Lower lobe of right lung (tissue), 2 donors: ENCODE measurements around the gene PLEKHA5. TPM values are rescaled to one million over a fixed set of nuclear protein-coding genes. Genes with fewer than 3 reads are reported as not detected.

ENCODE experiments used
- ATAC-seq, 2 donors: fragments of 200-7000 bp; cut with Tn5 transposase; one replicate each; pipeline ENCODE4 v1.9.1; 2020 to 2022; ENCODE audit warnings: mild to moderate bottlenecking in 2 of 2, moderate library complexity in 2 of 2
- DNase-seq: peaks from one replicate; pipeline ENCODE4 v3.0.0-alpha.2; 2020
- H3K27ac ChIP-seq: fragments of 200-600 bp; one replicate; pipeline ENCODE4 v1.8.0; 2022
- H3K27me3 ChIP-seq: fragments of 200-600 bp; one replicate; pipeline ENCODE4 v1.8.0; 2022; ENCODE audit warnings: low read depth
- H3K36me3 ChIP-seq: fragments of 200-600 bp; one replicate; pipeline ENCODE4 v1.8.0; 2022; ENCODE audit warnings: mild to moderate bottlenecking
- H3K4me1 ChIP-seq: fragments of 200-600 bp; one replicate; pipeline ENCODE4 v1.8.0; 2022
- H3K4me3 ChIP-seq: fragments of 200-600 bp; one replicate; pipeline ENCODE4 v1.8.0; 2022; ENCODE audit warnings: mild to moderate bottlenecking
- H3K9me3 ChIP-seq: fragments of 200-600 bp; one replicate; pipeline ENCODE4 v1.8.0; 2022
- CTCF ChIP-seq: fragments of 200-600 bp; IDR thresholded peaks from one replicate; pipeline ENCODE4 v1.8.0; 2022; ENCODE audit warnings: antibody characterized with exemption, mild to moderate bottlenecking
- intact Hi-C: fragments of 100-400 bp; cut with DNase I; formaldehyde crosslinking; loops from one replicate; pipeline ENCODE4 v1.11.0; 2022
- total RNA-seq: library from RNA; stranded (reverse); fragmentation: NEBNext Ultra II Directional; extraction: Animal tissue kit (Norgen Biotek cat#: 25700); gene quantifications from one replicate; pipeline ENCODE4 v1.2.1, GENCODE V29; 2021
- donor health status: DM: no; HTN: yes; CAD: no; lungs with severe emphysema.

The PLEKHA5 gene
- total RNA-seq, 1 donor from 2014 or later: 29.2 TPM

GRCh38 chr12:19209661-19210060 is 80.1 kb downstream of the PLEKHA5 start:
- DNase-seq (no peak), ATAC-seq (no peak)
- no peak overlapping the region for H3K27ac ChIP-seq
- H3K9me3 ChIP-seq: no peaks in the 10 kb centered on the region
- no peaks in the 10 kb centered on the region for H3K4me1 ChIP-seq
- H3K27me3 ChIP-seq: no peaks in the 10 kb centered on the region
- no peak for TF ChIP-seq CTCF
- H3K4me3 ChIP-seq: no peak overlapping the region
- H3K36me3 ChIP-seq: no peaks in the 10 kb centered on the region
- intact Hi-C loops: no loop called here

GRCh38 chr12:19211802-19212201 is 82.3 kb downstream of the PLEKHA5 start:
- no peak for DNase-seq
- Histone ChIP-seq H3K9me3 (no peaks in the 10 kb centered on the region), H3K27ac (no peak overlapping the region), H3K36me3 (no peaks in the 10 kb centered on the region), H3K4me3 (no peak overlapping the region), H3K27me3 (no peaks in the 10 kb centered on the region), H3K4me1 (no peaks in the 10 kb centered on the region)
- no peak for TF ChIP-seq CTCF
- intact Hi-C loops: no loop called here
- ATAC-seq: no peak

GRCh38 chr12:19212245-19212644 is 82.7 kb downstream of the PLEKHA5 start:
- Histone ChIP-seq H3K4me3 (no peak overlapping the region), H3K27me3 (no peaks in the 10 kb centered on the region), H3K27ac (no peak overlapping the region), H3K9me3 (no peaks in the 10 kb centered on the region), H3K4me1 (no peaks in the 10 kb centered on the region), H3K36me3 (no peaks in the 10 kb centered on the region)
- DNase-seq (no peak), ATAC-seq (no peak)
- no peak for TF ChIP-seq CTCF
- intact Hi-C loops: no loop called here

GRCh38 chr12:19214020-19214419 is 84.5 kb downstream of the PLEKHA5 start:
- Histone ChIP-seq H3K4me3 (no peak overlapping the region), H3K4me1 (no peaks in the 10 kb centered on the region), H3K9me3 (no peaks in the 10 kb centered on the region), H3K27me3 (no peaks in the 10 kb centered on the region), H3K27ac (no peak overlapping the region), H3K36me3 (no peaks in the 10 kb centered on the region)
- intact Hi-C loops: no loop called here
- ATAC-seq (no peak), DNase-seq (no peak)
- TF ChIP-seq CTCF: no peak

- intact Hi-C loops: no loop called here
- H3K4me3 ChIP-seq: no peak overlapping the region
- no peak for DNase-seq
- TF ChIP-seq CTCF: no peak
- no peaks in the 10 kb centered on the region for H3K36me3 ChIP-seq
- no peak overlapping the region for H3K27ac ChIP-seq
- no peaks in the 10 kb centered on the region for H3K4me1 ChIP-seq
- no peaks in the 10 kb centered on the region for H3K27me3 ChIP-seq
- no peaks in the 10 kb centered on the region for H3K9me3 ChIP-seq
- ATAC-seq: no peak
These were observed 85.6 kb downstream of the PLEKHA5 start for GRCh38 chr12:19215115-19215514.

- no peaks in the 10 kb centered on the region for H3K9me3 ChIP-seq
- H3K4me3 ChIP-seq: no peak overlapping the region
- DNase-seq: no peak
- H3K27me3 ChIP-seq: no peaks in the 10 kb centered on the region
- no peak overlapping the region for H3K27ac ChIP-seq
- intact Hi-C loops: no loop called here
- H3K36me3 ChIP-seq: no peaks in the 10 kb centered on the region
- TF ChIP-seq CTCF: no peak
- H3K4me1 ChIP-seq: no peaks in the 10 kb centered on the region
- ATAC-seq: no peak
These were observed 87.9 kb downstream of the PLEKHA5 start for GRCh38 chr12:19217446-19217845.
